Activated CD4-positive, alpha-beta T cell treated with anti-CD3 and anti-CD28 coated beads, Interleukin-2, amount 50 U/mL, for 16 hours (primary cell): ENCODE measurements around the gene DMGDH.

Experiments
- DNase-seq: peaks from one replicate; pipeline ENCODE4 v3.0.0-alpha.2; 2020

The DMGDH gene

DNA sequence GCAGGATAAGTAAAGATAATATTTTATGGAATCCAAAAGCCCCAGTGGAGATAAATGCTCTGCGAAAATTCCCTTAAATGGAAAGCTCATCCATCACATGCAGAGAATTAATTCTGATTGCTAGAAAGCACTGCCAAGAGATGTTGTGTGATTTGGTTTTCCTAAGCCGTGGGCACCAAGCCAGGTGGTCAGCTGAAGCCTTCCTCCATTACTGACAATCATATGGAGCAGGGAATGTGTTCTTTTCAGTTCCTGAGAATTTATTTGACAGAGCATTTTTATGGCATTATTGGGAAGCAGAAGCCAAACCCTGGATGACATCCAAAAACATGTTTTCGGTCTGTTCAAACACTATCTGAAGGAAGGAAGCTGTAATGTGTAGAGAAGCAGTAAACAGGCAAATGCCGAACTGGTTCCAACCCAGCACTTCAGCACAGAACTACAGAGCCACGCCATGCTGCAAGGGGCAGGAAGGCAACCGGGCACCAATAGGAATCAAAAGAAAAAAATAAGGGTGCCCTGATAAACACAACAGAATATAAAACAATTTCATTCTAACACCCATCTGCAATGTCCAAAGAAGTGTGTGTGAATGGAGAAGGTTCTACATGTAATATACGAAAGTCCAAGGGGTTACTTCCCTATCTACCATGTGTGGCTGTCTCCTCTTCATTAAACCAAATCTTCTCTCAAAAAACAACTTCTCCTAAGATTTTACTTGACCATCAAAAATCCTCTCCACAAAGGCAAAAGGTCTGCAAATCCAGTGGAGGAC lies 96.6 kb downstream of the DMGDH start:
- DNase-seq = no peak

DNA sequence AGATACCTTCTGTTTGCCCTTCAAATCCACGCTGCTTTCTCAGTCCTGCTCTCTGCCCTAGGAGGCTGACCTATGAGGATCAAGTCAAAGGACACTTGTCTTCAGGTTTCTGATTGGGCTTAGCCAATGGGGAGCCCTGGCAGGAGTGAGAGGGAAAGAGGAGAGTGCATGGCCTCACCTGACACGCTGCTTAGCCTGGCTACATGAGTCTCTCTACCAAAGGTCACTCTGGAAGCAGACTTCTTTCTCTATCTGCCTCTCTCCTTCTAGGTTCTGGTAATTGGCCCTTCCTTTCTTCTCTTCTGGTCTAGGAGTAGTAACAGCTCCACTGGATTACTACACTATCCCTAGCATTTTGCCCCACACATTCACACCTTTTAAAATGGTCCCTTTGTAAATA lies 97.5 kb downstream of the DMGDH start:
- no peak for DNase-seq

DNA sequence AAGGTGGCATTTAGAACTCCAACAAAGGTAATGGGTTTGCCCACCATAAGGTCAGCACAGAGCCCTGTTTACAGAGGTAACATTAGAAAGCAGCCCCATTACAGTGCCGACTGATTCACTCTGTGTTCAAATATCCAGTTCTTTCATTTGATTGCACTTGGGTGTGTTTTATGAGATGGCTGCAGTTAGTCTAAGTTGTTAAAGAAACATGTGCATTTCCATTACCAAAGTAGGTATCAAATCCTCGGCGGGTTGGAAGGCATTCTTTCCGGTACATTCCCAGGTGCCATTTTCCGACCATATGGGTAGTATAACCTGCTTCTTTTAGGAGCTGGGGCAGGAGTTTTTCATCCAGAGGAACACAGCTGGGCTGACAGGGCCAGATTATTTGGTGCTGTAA lies 100.7 kb downstream of the DMGDH start:
- DNase-seq = no peak

DNA sequence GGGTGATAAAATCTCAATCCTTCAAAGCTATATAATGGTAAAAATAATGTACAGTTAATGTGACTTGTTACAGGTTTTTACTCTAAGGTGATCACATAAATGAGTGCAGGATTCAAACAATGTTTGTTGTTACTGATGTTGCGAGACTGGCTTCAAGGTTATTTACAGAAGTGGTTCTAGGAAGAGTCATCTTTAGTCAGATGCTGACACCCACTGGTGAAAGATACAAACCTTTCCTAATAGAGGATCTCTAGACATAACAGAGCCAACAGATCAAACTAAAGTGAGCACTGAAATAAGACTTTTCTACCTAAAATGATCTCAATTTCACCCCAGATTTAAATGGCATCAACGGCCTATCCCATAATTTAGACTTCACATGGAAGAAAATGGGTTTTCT lies 104.6 kb downstream of the DMGDH start:
- peak; percentile 22 for DNase-seq

DNA sequence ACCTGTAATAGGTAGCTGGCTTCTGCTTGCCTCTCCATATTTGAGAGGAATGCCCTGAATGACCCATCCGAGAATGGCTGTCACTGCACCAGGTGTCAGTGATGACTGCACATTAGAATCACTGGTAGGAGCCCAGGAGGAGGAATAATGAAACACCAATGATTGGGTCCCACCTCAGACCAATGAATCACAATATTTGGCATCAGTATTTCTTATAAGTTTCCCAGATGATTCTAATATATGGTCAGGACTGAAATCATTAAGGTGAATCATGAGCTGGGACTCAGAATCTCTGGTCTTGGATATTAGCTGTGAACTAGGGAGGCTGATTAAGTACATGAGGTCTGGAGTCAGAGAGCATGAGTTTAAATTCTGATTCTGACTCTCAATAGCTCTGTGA lies 107.7 kb downstream of the DMGDH start:
- no peak for DNase-seq

DNA sequence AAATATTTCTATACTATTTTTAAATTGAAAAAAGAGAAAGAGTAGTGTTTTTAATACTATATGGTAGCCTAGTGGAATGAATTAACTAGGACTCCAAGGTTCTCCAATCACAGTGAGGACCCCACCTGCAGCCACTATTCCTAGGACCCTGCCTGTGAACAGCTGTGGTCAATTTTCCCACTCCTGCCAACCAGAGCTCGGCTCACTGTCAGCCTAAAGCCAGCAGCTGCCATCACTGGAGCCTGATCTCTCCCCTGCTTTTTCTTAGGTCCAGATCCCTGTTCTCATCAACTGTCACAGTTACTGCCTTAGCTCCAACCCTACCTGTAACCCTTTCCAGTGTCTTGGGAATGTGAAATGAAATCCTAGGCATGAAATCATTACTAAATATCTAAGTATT lies 109.7 kb downstream of the DMGDH start:
- DNase-seq = no peak

DNA sequence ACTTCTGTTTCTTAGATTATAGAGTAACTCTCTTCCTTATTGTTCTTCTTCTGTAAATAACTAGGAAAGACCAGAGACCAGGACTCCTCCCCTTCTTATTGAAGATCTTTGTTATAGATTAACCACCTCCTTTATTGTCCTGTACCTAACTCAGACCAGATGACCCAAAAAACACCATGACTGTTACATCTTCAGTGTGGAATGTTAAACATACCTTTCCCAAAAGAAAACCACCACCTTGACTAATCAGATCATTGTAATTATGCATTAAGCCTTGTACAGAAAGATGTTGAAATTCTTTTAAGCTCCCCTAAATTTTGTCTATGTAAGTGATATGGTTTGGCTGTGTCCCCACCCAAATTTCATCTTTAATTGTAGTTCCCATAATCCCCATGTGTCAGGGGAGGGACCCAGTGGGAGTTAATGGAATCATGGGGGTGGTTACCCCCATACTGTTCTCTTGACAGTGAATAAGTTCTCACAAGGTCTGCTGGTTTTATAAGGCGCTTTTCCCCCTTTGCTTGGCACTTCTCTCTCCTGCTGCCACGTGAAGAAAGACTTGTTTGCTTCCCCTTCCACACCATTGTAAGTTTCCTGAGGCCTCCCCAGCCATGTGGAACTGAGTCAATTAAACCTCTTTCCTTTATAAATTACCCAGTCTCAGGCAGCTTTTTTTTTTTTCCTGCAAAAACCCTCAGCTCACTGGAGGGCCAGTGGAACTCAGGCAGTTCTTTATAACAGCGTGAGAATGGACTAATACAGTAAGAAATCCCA lies 110.6 kb downstream of the DMGDH start:
- DNase-seq = no peak

DNA sequence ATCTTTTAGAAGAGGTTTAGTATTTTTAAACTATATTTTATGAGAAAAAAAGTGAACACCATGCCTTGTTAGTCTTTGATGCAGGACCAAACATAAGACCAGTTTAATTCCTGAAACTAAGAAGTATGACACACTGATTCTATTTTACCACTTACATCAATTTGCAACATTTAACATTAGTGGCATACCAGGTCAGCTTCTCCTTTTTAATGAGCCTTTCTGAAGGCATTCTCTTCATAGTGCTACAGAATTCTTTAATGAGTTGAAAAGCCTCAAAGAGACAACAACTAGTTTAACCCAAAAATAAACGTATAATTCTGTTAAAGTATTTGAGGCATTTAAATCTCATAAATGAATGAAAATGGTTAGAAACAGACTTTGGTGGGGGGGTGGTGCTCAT lies 112.6 kb downstream of the DMGDH start:
- no peak for DNase-seq

DNA sequence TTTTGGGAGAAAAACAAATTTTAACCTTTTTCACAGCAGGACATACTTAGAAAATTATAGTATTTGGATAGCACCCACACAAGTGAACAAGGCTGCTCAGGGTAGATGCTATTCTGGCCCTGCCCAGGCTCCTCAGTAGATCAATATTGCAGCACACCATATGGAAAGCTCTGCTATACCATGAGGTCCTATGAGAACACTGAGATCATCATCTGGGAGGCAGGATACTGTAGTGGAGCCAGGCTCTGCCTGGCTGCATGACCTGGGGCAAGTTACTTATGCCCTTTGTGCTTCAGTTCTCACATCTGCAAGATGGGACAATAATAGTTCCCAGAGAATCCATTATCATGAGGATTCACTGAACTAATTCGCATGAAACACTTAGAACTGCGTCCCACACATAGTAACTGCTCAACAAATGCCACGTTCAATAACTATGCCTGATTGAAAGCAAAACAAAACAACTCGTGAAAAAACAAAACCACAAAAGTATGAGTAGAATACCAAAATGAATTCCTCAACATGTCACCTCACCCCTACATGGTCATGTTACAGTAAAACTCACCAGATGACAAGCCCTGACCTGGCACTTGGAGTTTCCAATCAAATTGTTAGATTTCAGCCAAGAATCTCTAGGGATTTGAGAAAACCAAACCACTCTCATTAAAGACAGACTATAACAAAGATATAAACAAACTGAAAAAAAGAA lies 116.2 kb downstream of the DMGDH start:
- DNase-seq = peak; percentile 67
